Measurements from ENCODE around the gene ATXN10.

DNA sequence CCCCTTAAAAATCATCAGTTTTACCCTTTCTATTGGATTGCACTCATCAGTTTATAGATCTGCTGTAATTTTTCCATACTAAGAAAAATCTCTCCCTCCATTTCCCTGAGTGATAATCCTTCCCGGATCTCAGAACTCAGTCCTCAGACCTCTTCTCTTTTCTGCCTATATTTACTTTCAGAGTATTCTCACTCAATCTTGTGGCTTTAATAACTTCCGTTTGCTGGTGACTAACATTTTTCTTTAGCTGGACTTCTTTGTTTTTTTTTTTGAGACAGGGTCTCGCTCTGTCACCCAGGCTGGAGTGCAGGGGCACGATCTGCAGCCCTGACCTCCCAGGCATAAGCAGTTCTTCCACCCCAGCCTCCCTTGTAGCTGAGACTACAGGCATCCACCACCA, 10.4 kb downstream of the ATXN10 start:
- TF ChIP-seq POLR2A (IDR thresholded peaks at IDR 0.05; ENCODE audit: extremely low read depth, insufficient read length) (no peak), MYC (IDR thresholded peaks at IDR 0.05; ENCODE audit: low read depth, low read length) (no peak)
- TF ChIP-seq, protein P1, sequence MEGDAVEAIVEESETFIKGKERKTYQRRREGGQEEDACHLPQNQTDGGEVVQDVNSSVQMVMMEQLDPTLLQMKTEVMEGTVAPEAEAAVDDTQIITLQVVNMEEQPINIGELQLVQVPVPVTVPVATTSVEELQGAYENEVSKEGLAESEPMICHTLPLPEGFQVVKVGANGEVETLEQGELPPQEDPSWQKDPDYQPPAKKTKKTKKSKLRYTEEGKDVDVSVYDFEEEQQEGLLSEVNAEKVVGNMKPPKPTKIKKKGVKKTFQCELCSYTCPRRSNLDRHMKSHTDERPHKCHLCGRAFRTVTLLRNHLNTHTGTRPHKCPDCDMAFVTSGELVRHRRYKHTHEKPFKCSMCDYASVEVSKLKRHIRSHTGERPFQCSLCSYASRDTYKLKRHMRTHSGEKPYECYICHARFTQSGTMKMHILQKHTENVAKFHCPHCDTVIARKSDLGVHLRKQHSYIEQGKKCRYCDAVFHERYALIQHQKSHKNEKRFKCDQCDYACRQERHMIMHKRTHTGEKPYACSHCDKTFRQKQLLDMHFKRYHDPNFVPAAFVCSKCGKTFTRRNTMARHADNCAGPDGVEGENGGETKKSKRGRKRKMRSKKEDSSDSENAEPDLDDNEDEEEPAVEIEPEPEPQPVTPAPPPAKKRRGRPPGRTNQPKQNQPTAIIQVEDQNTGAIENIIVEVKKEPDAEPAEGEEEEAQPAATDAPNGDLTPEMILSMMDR (IDR thresholded peaks at IDR 0.05; ENCODE audit: low read depth, low read length), result no peak
- TF ChIP-seq, protein P2, sequence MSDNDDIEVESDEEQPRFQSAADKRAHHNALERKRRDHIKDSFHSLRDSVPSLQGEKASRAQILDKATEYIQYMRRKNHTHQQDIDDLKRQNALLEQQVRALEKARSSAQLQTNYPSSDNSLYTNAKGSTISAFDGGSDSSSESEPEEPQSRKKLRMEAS (IDR thresholded peaks at IDR 0.05; ENCODE audit: low read depth, low read length), result no peak

Data from NB4 (cell line).